HepG2 (cell line): ENCODE results near the gene UBL4B. TPM values are rescaled to one million over a fixed set of nuclear protein-coding genes. Genes with fewer than 3 reads are reported as not detected.

Experiments used
- AHR ChIP-seq: IDR thresholded peaks from 2 replicates; pipeline ENCODE4 v1.6.1; 2018; ENCODE audit warnings: missing genetic modification reagents, missing compliant biosample characterization
- GABPA ChIP-seq, 2 experiments: IDR thresholded peaks; 2 replicates each; pipeline ENCODE4 v1.6.1; 2011 to 2016; ENCODE audit warnings: low read depth in 2 of 2, low read length in 1 of 2, missing biosample characterization in 1 of 2, missing genetic modification characterization in 1 of 2
- HOXA3 ChIP-seq: sonication (generic); formaldehyde crosslinking; IDR thresholded peaks from 2 replicates; pipeline ENCODE4 v1.5.0; 2020; ENCODE audit warnings: missing genetic modification reagents
- IKZF1 ChIP-seq: fragments of 450-650 bp; IDR thresholded peaks from 2 replicates; pipeline ENCODE4 v1.7.1; 2016
- ISX ChIP-seq: sonication (generic); formaldehyde crosslinking; conservative IDR thresholded peaks from 2 replicates; pipeline ENCODE4 v1.5.0; 2020; ENCODE audit warnings: missing genetic modification reagents
- MXD4 ChIP-seq: IDR thresholded peaks from 2 replicates; pipeline ENCODE4 v1.6.1; 2016; ENCODE audit warnings: mild to moderate bottlenecking, missing biosample characterization, missing genetic modification reagents
- MZF1 ChIP-seq: sonication (generic); formaldehyde crosslinking; IDR thresholded peaks from 2 replicates; pipeline ENCODE4 v1.8.1; 2023; ENCODE audit warnings: mild to moderate bottlenecking, missing genetic modification reagents, borderline replicate concordance
- NR1H2 ChIP-seq: sonication (generic); formaldehyde crosslinking; IDR thresholded peaks from 2 replicates; pipeline ENCODE4 v1.8.1; 2022; ENCODE audit warnings: low read depth, missing genetic modification reagents, borderline replicate concordance
- REPIN1 ChIP-seq: sonication (generic); formaldehyde crosslinking; IDR thresholded peaks from 2 replicates; pipeline ENCODE4 v1.8.0; 2022; ENCODE audit warnings: missing genetic modification reagents, low read depth, mild to moderate bottlenecking, borderline replicate concordance
- SRF ChIP-seq: IDR thresholded peaks from 2 replicates; pipeline ENCODE4 v1.6.1; 2011; ENCODE audit warnings: mild to moderate bottlenecking, low read depth, low read length, moderate library complexity
- ZBTB21 ChIP-seq: sonication (generic); formaldehyde crosslinking; IDR thresholded peaks from 2 replicates; pipeline ENCODE4 v1.4.0; 2020; ENCODE audit warnings: missing genetic modification reagents
- ZBTB34 ChIP-seq: sonication (generic); formaldehyde crosslinking; IDR thresholded peaks from 2 replicates; pipeline ENCODE4 v1.8.0; 2022; ENCODE audit warnings: mild to moderate bottlenecking, missing genetic modification reagents
- ZMYM2 ChIP-seq: sonication (generic); formaldehyde crosslinking; IDR thresholded peaks from 2 replicates; pipeline ENCODE4 v1.8.0; 2022; ENCODE audit warnings: mild to moderate bottlenecking, missing genetic modification reagents
- ZNF142 ChIP-seq: sonication (generic); formaldehyde crosslinking; IDR thresholded peaks from 2 replicates; pipeline ENCODE4 v1.4.0; 2020; ENCODE audit warnings: missing genetic modification reagents
- ZNF143 ChIP-seq: sonication (generic); formaldehyde crosslinking; IDR thresholded peaks from 2 replicates; pipeline ENCODE4 v1.4.0; 2020; ENCODE audit warnings: missing genetic modification reagents
- ZNF253 ChIP-seq: sonication (generic); formaldehyde crosslinking; IDR thresholded peaks from 2 replicates; pipeline ENCODE4 v1.8.0; 2022; ENCODE audit warnings: mild to moderate bottlenecking, missing genetic modification reagents, borderline replicate concordance
- ZNF343 ChIP-seq: sonication (generic); formaldehyde crosslinking; IDR thresholded peaks from 2 replicates; pipeline ENCODE4 v1.4.0; 2020; ENCODE audit warnings: mild to moderate bottlenecking, missing genetic modification reagents
- ZNF543 ChIP-seq: sonication (generic); formaldehyde crosslinking; IDR thresholded peaks from 2 replicates; pipeline ENCODE4 v1.4.0; 2020; ENCODE audit warnings: mild to moderate bottlenecking, missing genetic modification reagents
- ZNF597 ChIP-seq: sonication (generic); formaldehyde crosslinking; IDR thresholded peaks from 2 replicates; pipeline ENCODE4 v1.5.0; 2020; ENCODE audit warnings: missing genetic modification reagents
- ZSCAN25 ChIP-seq: sonication (generic); formaldehyde crosslinking; IDR thresholded peaks from 2 replicates; pipeline ENCODE4 v1.8.0; 2022; ENCODE audit warnings: mild to moderate bottlenecking, missing genetic modification reagents
- ZUFSP ChIP-seq: sonication (generic); formaldehyde crosslinking; IDR thresholded peaks from 2 replicates; pipeline ENCODE4 v1.9.0; 2021; ENCODE audit warnings: missing genetic modification reagents, mild to moderate bottlenecking, borderline replicate concordance
- polyA plus RNA-seq, 8 experiments: library from polyadenylated mRNA; depleted of rRNA in 3 of 8; stranded (reverse) in 7 of 8; unstranded in 1 of 8; fragments of >200 nt; fragmentation: Illumina TruSeq in 4 of 8; extraction: Trizol in 4 of 8; gene quantifications; 2 replicates each; pipeline versions ENCODE4 v1.2.1 to v1.2.3, GENCODE V29; 2011 to 2016; ENCODE audit warnings: low read depth in 4 of 8, missing spikeins in 1 of 8, mixed read lengths in 1 of 8; ENCODE audit not compliant: insufficient read depth in 1 of 8
- total RNA-seq, 5 experiments: library from RNA; depleted of rRNA; stranded (reverse); fragments of >200 nt; fragmentation: Illumina TruSeq; extraction: Trizol; gene quantifications; 2 replicates each; pipeline ENCODE4 v1.2.3, GENCODE V29; 2016; ENCODE audit warnings: low read depth in 1 of 5

UBL4B gene
- total and polyA plus RNA-seq, 2 of the 13 experiments (the other 11 are each of a cell fraction or from before 2014, with no cell fraction given) = not detected

- TF ChIP-seq ZUFSP (no peak), ISX (CRISPR knock-in tag) (peak; percentile 64; the same call in 1 of the 2 replicates), ZNF142 (CRISPR knock-in tag) (no peak), AHR (CRISPR knock-in tag) (0 out of 2 replicates have a peak, but pooled peaks have one; percentile 47), REPIN1 (CRISPR knock-in tag) (0 out of 2 replicates have a peak, but pooled peaks have one; percentile 45), ZBTB34 (CRISPR knock-in tag) (no peak), ZMYM2 (CRISPR knock-in tag) (no peak), ZNF543 (CRISPR knock-in tag) (no peak), IKZF1 (no peak), ZNF143 (CRISPR knock-in tag) (no peak), ZNF343 (CRISPR knock-in tag) (no peak), ZNF253 (no peak), ZSCAN25 (CRISPR knock-in tag) (no peak), NR1H2 (no peak), MXD4 (no peak), SRF (no peak), MZF1 (CRISPR knock-in tag) (no peak), HOXA3 (CRISPR knock-in tag) (0 out of 2 replicates have a peak, but pooled peaks have one; percentile 24), ZNF597 (CRISPR knock-in tag) (no peak), GABPA (IDR thresholded peaks at IDR 0.05; ENCODE audit: low read depth, low read length) (no peak), GABPA (CRISPR knock-in tag; IDR thresholded peaks at IDR 0.05; ENCODE audit: low read depth) (no peak), ZBTB21 (CRISPR knock-in tag) (peak; percentile 33; the same call in 1 of the 2 replicates)
These were observed 43.8 kb downstream of the UBL4B start (continued) for GRCh38 chr1:110155878-110156522.
